GM19463 (cell line): ENCODE results near the gene GALR2.

Experiments used
- ATAC-seq: cut with Tn5 transposase; IDR thresholded peaks from one replicate; pipeline ENCODE4 v1.9.1; 2021; ENCODE audit warnings: mild to moderate bottlenecking, moderate library complexity; ENCODE audit not compliant: unreplicated experiment

Gene GALR2

GRCh38 chr17:76078860-76079534 lies 4.4 kb downstream of the GALR2 start, which contains the start of gene ZACN:
Gene ZACN, plus strand, starts transcription at chr17:76079182. Its CDS starts 83 bp downstream, at chr17:76079265.
- ATAC-seq = no peak

GRCh38 chr17:76079535-76079955 lies 5.0 kb downstream of the GALR2 start:
- ATAC-seq = no peak

- ATAC-seq = no peak
Observed at GRCh38 chr17:76079956-76080767, 5.6 kb downstream of the GALR2 start.

GRCh38 chr17:76080768-76081287 lies 6.2 kb downstream of the GALR2 start:
- no peak for ATAC-seq

- no peak for ATAC-seq
Observed at GRCh38 chr17:76081295-76082210, 7.0 kb downstream of the GALR2 start.

GRCh38 chr17:76082326-76083251 lies 8.0 kb downstream of the GALR2 start:
- ATAC-seq = no peak

GRCh38 chr17:76083536-76084182 lies 9.1 kb downstream of the GALR2 start:
- no peak for ATAC-seq

- ATAC-seq = no peak
Observed at GRCh38 chr17:76085066-76085730, 10.6 kb downstream of the GALR2 start.

GRCh38 chr17:76085731-76086366 lies 11.3 kb downstream of the GALR2 start:
- ATAC-seq = no peak

- ATAC-seq = no peak
Observed at GRCh38 chr17:76086384-76086783, 11.8 kb downstream of the GALR2 start.

GRCh38 chr17:76087531-76087930 lies 12.9 kb downstream of the GALR2 start:
- no peak for ATAC-seq

- no peak for ATAC-seq
Observed at GRCh38 chr17:76088041-76088867, 13.7 kb downstream of the GALR2 start.

- no peak for ATAC-seq
Observed at GRCh38 chr17:76088868-76089576, 14.4 kb downstream of the GALR2 start.

GRCh38 chr17:76089680-76090516 lies 15.3 kb downstream of the GALR2 start:
- no peak for ATAC-seq

GRCh38 chr17:76090517-76091129 lies 16.0 kb downstream of the GALR2 start:
- no peak for ATAC-seq
